ENCODE measurements around the gene LOXL4.

Gene LOXL4

DNA sequence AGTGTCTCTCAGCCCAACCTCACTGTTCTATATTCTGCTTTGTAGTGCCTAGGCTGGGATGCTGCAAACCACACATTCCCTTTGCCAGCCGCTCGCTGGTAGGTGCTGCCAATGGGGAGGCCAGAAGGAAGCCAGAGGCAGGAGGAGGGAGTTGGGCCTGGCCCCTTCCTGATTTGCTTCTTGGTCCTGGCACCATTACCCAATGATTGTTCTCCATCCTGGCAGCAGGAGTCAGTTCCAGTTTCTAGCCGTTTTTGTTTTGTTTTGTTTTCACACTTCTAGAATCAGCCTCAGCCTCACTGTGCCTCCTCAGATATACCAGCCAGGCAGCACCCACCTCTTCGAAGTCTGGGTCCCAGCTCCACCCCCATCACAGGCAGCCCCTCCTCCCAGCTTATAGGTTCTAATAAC is 27.4 kb upstream of the LOXL4 start:
- Histone ChIP-seq H3K27me3 (ENCODE audit: low read depth, low read length) (peaks cover 5% of the 10 kb centered on the region), H3K4me3 (ENCODE audit: low read length) (no peak overlapping the region), H3K4me2 (ENCODE audit: low read length) (no peak overlapping the region), H3K9ac (ENCODE audit: low read length) (no peak overlapping the region), H3K4me1 (ENCODE audit: low read length) (no peaks in the 10 kb centered on the region), H4K20me1 (ENCODE audit: insufficient read depth, low read length) (no peaks in the 10 kb centered on the region), H3K36me3 (replicated peaks; ENCODE audit: low read depth, low read length) (no peaks in the 10 kb centered on the region), H3K9me3 (ENCODE audit: insufficient read depth, low read length) (no peaks in the 10 kb centered on the region), H2AFZ (ENCODE audit: low read depth, low read length) (no peak overlapping the region), H3K27ac (ENCODE audit: low read length) (no peak overlapping the region), H3K79me2 (ENCODE audit: low read length) (no peaks in the 10 kb centered on the region)
- no peak for TF ChIP-seq EZH2phosphoT487 (IDR thresholded peaks at IDR 0.05; ENCODE audit: low read depth)
- TF ChIP-seq, protein P1, sequence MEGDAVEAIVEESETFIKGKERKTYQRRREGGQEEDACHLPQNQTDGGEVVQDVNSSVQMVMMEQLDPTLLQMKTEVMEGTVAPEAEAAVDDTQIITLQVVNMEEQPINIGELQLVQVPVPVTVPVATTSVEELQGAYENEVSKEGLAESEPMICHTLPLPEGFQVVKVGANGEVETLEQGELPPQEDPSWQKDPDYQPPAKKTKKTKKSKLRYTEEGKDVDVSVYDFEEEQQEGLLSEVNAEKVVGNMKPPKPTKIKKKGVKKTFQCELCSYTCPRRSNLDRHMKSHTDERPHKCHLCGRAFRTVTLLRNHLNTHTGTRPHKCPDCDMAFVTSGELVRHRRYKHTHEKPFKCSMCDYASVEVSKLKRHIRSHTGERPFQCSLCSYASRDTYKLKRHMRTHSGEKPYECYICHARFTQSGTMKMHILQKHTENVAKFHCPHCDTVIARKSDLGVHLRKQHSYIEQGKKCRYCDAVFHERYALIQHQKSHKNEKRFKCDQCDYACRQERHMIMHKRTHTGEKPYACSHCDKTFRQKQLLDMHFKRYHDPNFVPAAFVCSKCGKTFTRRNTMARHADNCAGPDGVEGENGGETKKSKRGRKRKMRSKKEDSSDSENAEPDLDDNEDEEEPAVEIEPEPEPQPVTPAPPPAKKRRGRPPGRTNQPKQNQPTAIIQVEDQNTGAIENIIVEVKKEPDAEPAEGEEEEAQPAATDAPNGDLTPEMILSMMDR (IDR thresholded peaks at IDR 0.05; ENCODE audit: low read depth, low read length) = no peak

DNA sequence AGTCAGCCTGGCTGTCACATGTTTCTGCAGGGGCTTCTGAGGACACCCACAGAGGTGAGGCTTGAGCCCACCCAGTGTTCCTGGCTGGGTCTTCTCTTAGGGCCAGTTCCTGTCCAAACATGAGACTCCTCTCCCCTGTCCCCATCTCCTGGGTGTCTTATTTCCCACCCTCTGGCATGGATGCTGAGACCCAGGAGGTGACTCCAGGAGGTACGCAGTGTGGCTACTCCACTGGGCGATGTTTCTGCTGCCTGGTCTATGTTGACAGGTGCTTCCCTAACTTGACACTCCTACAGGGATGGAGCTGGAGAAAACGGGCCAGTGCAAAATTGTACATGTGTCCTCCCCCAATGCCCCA is 26.3 kb upstream of the LOXL4 start:
- H3K4me2 ChIP-seq (ENCODE audit: low read length) = no peak overlapping the region
- no peaks in the 10 kb centered on the region for H3K4me1 ChIP-seq (ENCODE audit: low read length)
- no peak overlapping the region for H3K27ac ChIP-seq (ENCODE audit: low read length)
- peaks cover 5% of the 10 kb centered on the region for H3K27me3 ChIP-seq (ENCODE audit: low read depth, low read length)
- TF ChIP-seq, protein P1 (IDR thresholded peaks at IDR 0.05; ENCODE audit: low read depth, low read length) = no peak
- no peak for TF ChIP-seq EZH2phosphoT487 (IDR thresholded peaks at IDR 0.05; ENCODE audit: low read depth)
- H3K9me3 ChIP-seq (ENCODE audit: insufficient read depth, low read length) = no peaks in the 10 kb centered on the region
- no peaks in the 10 kb centered on the region for H4K20me1 ChIP-seq (ENCODE audit: insufficient read depth, low read length)
- no peak overlapping the region for H3K4me3 ChIP-seq (ENCODE audit: low read length)
- no peak overlapping the region for H2AFZ ChIP-seq (ENCODE audit: low read depth, low read length)
- H3K9ac ChIP-seq (ENCODE audit: low read length) = no peak overlapping the region
- no peaks in the 10 kb centered on the region for H3K36me3 ChIP-seq (replicated peaks; ENCODE audit: low read depth, low read length)
- no peaks in the 10 kb centered on the region for H3K79me2 ChIP-seq (ENCODE audit: low read length)

DNA sequence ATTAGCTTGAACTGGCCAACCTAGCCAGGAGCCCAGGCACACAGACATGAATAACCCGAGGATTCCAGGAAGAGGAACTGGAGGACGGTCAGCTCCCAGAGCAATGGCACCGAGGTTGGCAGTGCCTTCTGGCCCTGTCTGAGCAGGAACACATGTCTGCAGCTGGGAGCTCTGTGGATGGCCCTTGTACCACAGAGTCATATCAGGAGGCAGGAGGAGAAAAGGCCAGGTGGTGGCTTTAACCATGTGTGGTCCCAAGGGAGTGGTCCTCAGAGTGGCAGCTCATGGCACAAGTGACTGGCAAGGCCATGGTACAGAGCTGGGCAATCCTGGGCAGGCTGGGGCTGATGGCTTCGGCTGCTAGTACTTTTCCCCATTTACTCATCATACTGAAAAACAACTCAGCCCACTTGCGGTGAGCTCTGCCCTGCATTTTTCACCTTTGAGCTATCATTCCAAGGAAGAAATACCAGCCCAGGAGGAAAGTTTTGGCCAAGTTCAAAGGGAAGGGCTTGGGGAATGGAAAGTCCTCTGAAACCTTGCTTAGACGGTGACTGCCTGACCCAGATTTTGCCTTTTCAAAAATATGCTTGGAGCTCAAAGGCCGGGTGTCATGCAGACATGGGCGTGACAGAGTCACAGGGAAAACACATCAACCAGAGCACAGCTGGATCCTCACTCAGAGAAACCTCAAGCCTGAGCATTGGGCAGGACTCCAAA is 25.7 kb upstream of the LOXL4 start:
- Histone ChIP-seq H3K4me3 (ENCODE audit: low read length) (no peak overlapping the region), H3K36me3 (replicated peaks; ENCODE audit: low read depth, low read length) (no peaks in the 10 kb centered on the region), H2AFZ (ENCODE audit: low read depth, low read length) (no peak overlapping the region), H3K9ac (ENCODE audit: low read length) (no peak overlapping the region), H3K4me2 (ENCODE audit: low read length) (no peak overlapping the region), H3K79me2 (ENCODE audit: low read length) (no peaks in the 10 kb centered on the region), H3K27me3 (ENCODE audit: low read depth, low read length) (peaks cover 5% of the 10 kb centered on the region), H3K9me3 (ENCODE audit: insufficient read depth, low read length) (no peaks in the 10 kb centered on the region), H3K27ac (ENCODE audit: low read length) (no peak overlapping the region), H4K20me1 (ENCODE audit: insufficient read depth, low read length) (no peaks in the 10 kb centered on the region), H3K4me1 (ENCODE audit: low read length) (no peaks in the 10 kb centered on the region)
- TF ChIP-seq, protein P1 (IDR thresholded peaks at IDR 0.05; ENCODE audit: low read depth, low read length) = no peak
- no peak for TF ChIP-seq EZH2phosphoT487 (IDR thresholded peaks at IDR 0.05; ENCODE audit: low read depth)

DNA sequence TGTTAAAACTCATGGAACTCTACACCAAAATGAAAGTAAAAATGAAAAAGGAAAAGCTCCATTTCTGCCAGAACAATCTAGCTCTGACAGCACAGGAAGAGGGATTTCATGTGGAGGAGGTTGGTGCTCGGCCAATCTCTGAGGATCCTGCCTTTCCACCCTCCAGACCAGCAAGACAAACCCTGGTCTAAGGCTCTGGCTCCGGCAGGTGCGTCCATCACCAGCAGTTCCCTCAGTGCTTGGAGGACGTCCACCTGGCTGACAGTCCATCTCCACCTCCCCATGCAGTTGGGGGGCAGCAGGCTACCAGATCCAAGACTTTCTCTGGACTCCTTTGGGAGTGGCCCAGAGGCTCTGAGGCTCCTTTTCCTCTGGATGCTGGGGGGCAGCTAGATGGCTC is 25.0 kb upstream of the LOXL4 start:
- Histone ChIP-seq H3K27me3 (ENCODE audit: low read depth, low read length) (peaks cover 5% of the 10 kb centered on the region), H3K9ac (ENCODE audit: low read length) (no peak overlapping the region)

More for the DNA sequence above, 25.0 kb upstream of the LOXL4 start:
- Histone ChIP-seq H3K9me3 (ENCODE audit: insufficient read depth, low read length) (no peaks in the 10 kb centered on the region), H3K4me2 (ENCODE audit: low read length) (no peak overlapping the region), H3K79me2 (ENCODE audit: low read length) (no peaks in the 10 kb centered on the region), H4K20me1 (ENCODE audit: insufficient read depth, low read length) (no peaks in the 10 kb centered on the region), H3K36me3 (replicated peaks; ENCODE audit: low read depth, low read length) (no peaks in the 10 kb centered on the region), H3K27ac (ENCODE audit: low read length) (no peak overlapping the region), H3K4me1 (ENCODE audit: low read length) (no peaks in the 10 kb centered on the region), H3K4me3 (ENCODE audit: low read length) (no peak overlapping the region), H2AFZ (ENCODE audit: low read depth, low read length) (no peak overlapping the region)
- no peak for TF ChIP-seq EZH2phosphoT487 (IDR thresholded peaks at IDR 0.05; ENCODE audit: low read depth)
- TF ChIP-seq, protein P1 (IDR thresholded peaks at IDR 0.05; ENCODE audit: low read depth, low read length) = no peak

Measured in OCI-LY3 (cell line).